HS-27A (cell line): Measurements from ENCODE around the gene CCL24.
"Not testable (repeated sequence)": the region's sequence is repeated elsewhere in the genome, so short reads cannot be mapped to it uniquely, and the experiment has no call there.

ENCODE experiments used
- DNase-seq: peaks from one replicate; pipeline ENCODE4 v3.0.0-alpha.2; 2012; ENCODE audit warnings: low read depth, missing footprints

The CCL24 gene, protein sequence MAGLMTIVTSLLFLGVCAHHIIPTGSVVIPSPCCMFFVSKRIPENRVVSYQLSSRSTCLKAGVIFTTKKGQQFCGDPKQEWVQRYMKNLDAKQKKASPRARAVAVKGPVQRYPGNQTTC

DNA sequence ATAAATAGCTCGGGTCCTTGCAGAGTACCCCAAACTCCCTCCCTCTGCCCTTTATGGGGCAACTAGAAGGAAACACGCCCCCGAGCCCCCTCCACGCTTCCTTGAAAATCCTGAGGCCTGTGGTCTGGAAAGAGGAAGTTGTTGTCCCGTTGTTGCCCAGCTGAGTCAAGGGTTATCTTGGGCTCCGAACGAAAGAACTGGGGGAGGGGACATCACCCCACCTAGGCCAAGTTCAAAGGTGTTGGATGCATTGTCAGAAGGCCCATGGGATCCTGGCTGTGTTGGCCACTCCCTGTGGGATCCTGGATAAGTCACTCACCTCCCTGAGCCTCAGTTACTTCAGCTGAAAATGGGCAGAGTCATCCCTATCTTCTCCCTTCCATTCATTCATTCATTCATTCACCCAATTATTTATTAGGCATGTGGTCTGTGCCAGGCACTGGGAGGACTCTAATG lies at the start of gene CCL24:
TSS of gene CCL24 (minus strand) at position 26 of the 456 bp plus-strand sequence. CDS start 91 bp downstream, outside the sequence.
- no peak for DNase-seq

DNA sequence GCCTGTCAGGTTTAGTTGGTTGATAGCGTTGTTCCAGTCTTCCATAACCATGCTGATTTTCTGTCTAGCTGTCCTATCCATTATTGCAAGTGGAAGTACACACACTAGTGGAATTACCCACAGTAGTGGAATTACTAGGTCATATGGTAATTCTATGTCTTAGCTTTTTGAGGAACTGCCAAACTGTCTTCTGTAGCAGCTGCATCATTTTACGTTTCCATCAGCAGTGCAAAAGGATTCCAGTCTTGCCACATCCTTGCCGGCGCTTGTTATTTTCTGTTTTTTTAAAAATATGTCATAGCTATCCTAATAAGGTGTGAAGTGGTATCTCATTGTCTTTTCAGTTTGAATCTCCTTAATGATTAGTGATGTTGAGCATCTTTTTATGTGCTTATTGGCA lies 48.0 kb upstream of the CCL24 start:
- DNase-seq = no peak

DNA sequence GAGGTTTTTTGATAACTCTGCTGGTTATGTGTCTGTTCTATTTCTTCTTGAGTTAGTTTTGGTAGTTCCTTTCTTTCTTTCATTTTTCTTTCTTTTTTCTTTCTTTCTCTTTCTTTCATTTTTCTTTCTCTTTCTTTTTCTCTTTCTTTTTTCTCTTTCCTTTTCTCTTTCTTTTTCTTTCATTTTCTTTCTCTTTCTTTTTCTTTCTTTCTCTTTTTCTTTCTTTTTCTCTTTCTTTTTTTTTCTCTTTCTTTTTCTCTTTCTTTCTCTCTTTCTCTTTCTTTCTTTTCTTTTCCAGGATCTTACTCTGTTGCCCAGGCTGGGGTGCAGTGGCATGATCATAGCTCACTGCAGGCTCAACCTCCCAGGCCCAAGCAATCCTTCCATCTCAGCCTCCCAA lies 44.8 kb upstream of the CCL24 start:
- no peak for DNase-seq

DNA sequence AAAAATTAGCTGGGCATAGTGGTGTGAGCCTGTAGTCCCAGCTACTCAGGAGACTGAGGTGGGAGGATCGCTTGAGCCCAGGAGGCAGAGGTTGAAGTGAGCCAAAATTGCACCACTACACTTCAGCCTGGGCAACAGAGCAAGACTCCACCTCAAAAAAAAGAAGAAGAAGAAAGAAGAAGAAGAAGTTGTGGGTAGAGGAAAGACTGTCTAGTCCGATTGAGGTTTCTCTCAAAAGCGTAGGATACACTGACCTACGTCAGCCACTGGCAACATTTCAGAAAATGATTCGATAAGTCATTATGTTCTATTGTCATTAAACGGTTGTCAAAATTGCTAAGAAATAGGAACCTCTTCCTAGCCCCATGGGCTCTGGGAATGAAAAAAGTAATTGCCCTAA lies 42.9 kb upstream of the CCL24 start:
- no peak for DNase-seq

DNA sequence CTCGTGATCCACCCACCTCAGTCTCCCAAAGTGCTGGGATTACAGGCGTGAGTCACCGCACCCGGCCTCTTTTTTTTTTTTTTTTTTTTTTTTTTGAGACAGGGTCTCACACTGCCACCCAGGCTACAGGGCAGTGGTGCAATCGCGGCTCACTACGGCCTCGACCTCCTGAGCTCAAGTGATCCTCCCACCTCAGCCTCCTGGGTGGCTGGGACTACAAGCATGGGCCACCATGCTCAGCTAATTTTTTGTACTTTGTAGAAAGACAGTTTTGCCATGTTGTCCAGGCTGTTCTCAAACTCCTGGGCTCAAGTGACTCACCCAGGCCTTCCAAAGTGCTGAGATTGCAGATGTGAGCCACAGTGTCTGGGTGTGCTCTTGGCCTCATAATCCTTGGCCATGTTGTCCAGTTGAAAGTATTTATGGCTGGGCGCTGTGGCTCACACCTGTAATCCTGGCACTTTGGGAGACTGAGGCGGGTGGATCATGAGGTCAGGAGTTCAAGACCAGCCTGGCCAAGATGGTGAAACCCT lies 41.3 kb upstream of the CCL24 start:
- DNase-seq = not testable (repeated sequence)

DNA sequence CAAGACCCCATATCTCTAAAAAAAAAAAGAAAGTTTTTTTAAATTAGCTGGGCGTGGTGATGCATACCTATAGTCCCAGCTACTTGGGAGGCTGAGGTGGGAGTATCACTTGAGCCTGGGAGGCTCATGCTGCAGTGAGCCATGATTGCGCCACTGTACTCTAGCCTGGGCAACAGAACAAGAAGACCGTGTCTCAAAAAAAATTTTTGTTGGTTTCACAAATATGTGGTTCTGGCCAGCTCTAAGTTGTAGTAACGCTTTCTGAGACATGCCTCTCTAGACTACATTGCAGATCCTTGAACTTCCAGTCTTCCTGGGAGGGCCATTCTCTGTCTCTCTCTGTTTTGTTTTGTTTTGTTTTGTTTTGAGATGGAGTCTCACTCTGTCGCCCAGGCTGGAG lies 40.6 kb upstream of the CCL24 start:
- DNase-seq = no peak

DNA sequence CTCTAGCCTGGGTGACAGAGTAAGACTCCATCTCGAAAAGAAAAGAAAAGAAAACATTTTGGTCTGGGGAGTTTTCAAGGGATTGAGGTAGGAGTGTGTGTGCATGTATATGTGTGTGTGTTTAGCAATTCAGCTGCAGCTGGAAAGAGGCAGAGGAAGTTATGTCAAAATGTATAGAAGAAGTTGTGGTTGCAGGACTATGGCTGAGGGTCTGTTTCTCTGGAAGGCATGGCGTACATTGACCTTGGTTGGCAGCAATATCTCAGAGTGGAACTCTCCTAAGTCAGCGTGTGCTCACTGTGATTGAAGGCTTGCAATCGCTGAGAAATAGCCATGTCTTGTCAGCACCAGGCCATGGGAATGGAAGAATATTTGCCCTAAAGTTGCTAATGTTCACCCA lies 36.6 kb upstream of the CCL24 start:
- DNase-seq = no peak

DNA sequence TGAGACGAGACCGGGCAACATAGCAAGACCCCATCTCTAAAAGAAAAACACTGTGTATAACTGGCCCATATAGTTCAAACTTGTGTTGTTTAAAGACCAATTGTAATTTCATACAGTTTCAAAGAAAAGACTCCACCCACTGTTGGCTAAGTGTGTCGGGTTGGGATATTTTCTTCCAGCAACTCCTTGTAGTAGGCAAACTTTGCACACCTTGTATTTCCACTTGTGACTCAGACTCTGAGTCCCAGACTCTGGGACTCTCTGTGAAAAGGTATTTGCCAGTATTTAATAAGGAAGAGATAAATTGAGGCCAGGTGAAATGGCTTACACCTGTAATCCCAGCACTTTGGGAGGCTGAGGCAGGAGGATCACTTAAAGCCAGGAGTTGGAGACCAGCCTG lies 36.0 kb upstream of the CCL24 start:
- DNase-seq = no peak

DNA sequence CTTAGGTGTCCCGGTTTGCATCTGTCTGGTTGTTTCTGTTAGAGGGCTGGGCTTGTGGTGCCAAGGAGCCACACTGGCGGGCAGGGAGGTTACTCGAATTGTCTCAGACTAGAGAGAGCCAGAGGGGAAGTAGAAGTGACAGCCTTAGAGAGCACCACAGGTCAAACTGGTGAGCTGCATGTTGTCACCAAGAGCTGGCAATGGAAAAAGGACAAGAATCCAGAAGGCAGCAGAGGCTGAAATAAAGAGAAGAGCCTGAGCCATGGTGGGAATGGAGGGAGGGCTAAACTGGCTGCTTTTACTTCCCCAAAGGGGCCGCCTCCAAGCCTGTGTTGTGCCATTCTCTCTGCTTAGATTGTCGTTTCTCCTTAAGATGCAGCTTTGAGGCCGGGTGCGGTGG lies 34.1 kb upstream of the CCL24 start:
- no peak for DNase-seq

DNA sequence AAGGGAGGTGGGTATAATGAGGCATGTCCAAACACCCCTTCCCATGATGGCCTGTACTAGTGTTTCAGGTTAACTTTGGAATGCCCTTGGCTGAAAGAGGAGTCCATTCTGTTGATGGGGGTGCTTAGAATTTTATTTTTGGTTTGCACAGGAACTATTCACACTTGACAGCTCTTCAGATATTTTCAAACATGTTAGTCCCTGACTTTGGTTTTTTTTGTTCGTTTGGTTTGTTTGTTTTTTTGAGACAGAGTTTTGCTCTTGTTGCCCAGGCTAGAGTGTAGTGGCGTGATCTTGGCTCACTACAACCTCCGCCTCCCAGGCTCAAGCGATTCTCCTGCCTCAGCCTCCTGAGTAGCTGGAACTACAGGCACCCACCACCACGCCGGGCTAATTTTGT lies 31.5 kb upstream of the CCL24 start:
- DNase-seq = not testable (repeated sequence)

DNA sequence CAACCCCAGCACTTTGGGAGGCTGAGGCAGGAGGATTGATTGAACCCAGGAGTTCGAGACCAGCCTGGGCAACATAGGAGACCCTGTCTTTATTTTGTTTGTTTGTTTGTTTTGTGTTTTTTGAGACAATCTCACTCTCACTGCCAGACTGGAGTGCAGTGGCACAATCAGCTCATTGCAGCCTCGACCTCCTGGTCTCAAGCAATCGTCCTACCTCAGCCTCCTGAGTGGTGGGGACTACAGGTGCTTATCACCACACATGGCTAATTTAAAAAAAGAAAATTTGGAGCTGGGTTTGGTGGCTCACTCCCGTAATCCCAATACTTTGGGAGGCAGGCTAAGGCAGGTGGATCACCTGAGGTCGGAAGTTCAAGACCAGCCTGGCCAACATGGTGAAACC lies 30.6 kb upstream of the CCL24 start:
- DNase-seq = no peak

DNA sequence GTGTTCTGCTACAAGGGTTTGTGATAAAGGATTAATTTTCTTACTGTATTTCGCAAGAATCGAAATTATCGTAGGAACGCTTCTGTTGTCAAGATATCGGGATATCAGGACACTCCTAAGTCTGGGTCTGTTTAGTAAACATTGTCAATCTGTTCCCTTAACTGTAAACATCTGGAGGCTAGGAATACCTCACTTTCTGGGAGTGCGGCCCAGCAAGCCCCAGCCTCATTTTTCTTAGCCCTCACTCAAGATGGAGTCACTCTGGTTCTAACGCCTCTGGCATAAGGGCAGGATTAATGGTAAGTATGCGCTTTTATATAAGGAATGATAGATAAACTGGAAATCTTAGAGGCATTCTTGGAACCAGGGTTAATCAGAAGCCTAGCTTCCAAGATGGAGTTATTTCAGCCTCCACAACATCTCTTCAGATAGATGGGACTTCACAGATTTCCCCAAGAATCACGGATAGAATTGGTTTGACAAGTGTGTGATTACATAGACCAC lies 30.1 kb upstream of the CCL24 start:
- no peak for DNase-seq

DNA sequence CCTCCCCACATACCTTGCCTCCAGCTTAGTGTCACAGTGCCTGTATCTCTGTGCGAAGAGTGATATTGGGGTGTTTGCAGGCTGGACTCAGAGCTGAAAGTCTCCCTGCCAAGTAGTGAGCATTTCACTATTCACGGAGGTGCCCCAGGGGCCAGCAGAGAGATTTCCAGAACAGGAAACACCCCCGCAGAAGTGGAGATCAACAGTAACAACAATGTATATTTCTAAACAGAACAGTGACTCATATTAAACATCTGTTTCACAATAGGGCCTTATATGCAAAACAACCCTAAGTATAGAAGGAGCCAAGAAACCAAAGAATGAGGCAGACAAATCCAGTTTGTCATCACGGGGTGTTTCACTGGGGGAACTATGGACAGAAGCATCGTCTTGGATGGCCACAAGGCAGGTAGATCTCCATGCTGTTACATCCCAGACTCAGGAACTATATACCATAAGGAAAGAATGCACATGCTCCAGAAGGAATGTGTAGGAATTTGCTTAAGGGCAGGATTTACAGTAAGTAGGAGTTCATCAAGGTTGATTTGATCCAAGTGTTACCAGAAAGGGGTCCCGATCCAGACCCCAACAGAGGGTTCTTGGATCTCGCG lies 29.3 kb upstream of the CCL24 start:
- DNase-seq = no peak

DNA sequence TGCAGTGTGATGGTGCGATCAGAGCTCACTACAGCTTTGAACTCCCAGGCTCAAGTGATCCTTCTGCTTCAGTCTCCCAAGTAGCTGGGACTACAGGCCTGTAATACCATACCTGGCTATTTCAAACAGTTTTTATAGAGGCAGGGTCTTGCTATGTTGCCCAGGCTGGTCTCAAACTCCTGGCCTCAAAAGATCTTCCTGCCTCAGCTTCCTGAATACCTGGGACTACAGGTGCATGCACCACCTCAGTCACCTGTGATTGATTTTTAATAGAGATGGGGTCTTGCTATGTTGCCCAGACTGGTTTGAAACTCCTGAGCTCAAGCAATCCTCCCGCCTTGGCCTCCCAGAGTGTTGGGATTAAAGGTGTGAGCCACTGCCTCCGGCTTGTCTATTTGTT lies 26.4 kb upstream of the CCL24 start:
- DNase-seq = no peak

DNA sequence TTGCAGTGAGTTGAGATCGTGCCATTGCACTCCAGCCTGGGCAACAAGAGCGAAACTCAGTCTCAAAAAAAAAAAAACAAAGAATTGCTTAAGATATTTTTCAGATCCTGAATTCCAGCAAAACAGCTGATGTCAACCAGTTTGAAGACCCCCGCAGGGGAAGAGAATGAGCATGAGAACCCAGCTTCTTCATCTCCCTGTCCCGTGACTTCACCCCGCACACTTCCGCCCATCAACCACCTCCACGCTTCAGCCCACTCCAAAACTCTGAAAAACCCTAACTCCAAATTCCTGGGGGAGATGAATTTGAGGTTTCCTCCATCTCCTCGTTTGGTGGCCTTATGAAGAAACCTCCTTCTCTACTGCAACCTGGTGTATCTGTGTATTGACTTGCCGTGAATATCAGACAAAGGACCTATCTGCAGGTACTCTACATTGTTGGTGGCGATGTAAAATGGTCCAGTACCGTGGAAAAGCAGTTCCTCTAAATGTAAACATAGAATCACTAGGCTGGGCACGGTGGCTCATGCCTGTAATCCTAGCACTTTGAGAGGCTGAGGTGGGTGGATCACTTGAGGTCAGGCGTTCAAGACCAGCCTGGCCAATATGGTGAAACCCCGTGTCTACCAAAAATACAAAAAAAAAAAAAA lies 24.8 kb upstream of the CCL24 start:
- not testable (repeated sequence) for DNase-seq

DNA sequence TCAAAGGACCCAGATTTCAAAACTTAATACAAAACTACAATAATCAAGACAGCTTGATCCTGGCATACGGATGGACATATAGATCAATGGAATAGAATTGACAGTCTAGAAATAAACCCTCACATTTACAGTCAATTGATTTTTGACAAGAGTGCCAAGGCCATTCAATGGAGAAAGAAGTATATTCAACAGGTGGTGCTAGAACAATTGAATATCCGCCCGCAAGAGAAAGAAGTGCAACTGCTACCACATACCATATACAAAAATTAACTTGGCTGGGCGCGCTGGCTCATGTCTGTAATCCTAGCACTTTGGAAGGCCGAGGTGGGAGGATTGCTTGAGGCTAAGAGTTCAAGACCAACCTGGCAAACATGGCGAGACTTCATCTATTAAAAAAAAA lies 23.2 kb upstream of the CCL24 start:
- DNase-seq = no peak

DNA sequence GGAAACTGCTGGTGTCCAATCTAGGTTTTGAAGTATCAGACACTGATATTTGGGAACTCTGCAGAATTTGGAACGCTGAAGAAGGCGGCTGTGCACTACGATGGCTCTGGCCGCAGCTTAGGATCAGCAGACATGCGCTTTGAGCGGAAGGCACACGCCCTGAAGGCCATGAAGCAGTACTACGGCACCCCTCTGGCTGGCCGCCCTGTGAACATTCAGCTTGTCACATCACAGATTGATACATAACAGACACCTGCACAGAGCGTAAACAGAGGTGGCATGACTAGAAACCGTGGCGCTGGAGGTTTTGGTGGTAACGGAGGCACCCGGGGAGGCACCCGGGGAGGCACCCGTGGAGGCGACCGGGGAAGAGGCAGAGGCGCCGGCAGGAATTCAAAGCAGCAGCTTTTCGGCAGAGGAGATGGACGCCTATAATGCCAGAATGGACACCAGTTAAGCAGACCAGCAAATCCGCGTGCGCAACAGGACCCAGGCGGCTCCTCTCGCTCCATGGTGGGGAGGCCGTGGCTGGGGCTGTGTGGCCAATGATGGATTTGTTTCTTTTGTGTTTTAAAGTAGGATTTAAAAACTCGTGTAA lies 22.2 kb upstream of the CCL24 start:
- DNase-seq = no peak

DNA sequence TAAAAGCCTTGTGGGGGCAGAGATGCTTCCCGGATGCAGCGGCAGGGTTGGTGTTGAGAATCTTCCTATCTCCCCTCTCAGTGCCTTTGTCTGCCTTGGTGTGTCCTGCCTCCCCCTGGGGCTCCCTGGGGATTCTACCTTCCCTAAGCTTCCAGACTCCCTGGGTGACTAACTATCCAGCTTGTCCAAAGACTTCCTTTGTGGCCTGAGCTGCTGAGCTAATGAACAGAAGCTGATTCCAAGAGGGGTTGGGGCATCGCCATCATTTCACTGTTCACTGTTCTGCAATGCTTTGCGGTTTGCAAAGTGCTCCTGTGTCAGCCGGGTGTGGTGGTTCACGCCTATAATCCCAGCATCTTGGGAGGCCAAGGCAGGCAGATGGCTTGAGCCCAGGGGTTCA lies 20.1 kb upstream of the CCL24 start:
- not testable (repeated sequence) for DNase-seq

DNA sequence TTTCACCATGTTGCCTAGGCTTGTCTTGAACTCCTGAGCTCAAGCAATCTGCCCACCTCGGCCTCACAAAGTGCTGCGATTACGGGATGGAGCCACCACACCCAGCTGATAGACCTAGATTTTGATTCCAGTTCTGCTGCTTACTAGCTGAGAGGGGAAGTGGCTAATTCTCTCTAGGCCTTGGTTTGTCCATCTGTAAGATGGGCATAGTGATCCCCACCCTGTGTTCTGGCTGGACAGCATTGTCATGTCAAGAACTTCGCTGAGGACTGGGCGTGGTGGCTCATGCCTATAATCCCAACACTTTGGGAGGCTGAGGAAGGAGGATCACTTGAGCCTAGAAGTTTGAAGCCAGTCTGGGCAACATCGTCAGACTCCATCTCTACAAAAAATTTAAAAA lies 17.4 kb upstream of the CCL24 start:
- no peak for DNase-seq

DNA sequence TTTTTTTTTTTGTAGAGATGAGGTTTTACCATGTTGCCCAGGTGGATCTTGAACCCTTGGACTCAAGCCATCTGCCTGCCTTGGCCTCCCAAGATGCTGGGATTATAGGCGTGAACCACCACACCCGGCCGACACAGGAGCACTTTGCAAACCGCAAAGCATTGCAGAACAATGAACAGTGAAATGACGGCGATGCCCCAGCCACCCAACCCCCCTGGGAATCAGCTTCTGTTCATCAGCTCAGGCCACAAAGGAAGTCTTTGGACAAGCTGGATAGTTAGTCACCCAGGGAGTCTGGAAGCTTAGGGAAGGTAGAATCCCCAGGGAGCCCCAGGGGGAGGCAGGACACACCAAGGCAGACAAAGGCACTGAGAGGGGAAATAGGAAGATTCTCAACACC lies 16.1 kb upstream of the CCL24 start:
- DNase-seq = peak; percentile 27

DNA sequence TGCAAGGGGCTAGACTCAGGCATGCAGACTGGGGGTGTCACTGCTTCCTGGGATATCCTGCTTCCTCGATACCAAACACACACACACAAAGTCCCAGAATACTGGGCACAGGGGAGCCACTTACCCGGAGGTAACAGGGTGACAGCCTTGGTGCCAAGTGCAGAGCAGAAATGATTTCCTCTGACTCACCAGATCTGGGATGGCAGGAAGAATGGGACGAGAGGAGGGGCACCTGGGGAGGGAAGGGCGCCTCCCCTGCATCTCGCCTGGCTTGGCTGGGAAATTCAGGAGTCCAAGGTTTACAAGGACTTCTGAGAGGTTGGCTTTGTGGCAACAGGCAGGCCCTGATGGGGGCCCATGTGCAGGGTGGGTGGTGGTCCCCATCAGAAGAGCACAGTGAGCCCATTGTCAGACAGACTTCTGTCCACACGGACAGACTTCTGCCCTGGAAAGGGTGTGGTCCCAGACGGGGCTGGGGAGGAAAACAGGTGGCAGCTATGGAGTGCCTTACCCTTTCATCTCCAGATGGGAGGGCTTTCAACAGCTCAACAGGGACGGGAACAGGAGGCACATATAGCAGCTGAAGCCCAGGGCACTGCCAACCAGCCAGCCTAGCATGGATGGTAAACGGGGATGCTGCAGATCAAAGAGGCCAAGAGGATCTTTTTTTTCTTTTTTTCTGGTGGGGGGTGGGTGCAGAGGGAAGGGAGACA lies 9.7 kb upstream of the CCL24 start:
- DNase-seq = no peak

DNA sequence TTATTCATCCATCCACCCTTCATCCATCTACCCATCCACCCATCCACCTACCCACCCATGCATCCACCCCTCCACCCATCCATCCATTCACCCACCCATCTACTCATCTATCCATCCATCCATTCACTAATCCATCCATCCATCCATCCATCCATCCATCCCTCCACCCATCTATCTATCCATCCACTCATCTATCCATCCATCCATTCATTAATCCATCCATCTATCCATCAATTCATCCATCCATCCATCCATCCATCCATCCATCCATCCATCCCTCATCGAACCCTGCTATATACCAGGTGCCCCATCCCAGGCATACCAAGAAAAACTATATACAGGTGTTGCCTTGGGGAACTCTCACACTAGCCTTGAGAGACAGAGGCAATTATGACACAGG lies 7.1 kb upstream of the CCL24 start:
- no peak for DNase-seq
